Measurements from ENCODE around the gene FRMD4A.

DNA sequence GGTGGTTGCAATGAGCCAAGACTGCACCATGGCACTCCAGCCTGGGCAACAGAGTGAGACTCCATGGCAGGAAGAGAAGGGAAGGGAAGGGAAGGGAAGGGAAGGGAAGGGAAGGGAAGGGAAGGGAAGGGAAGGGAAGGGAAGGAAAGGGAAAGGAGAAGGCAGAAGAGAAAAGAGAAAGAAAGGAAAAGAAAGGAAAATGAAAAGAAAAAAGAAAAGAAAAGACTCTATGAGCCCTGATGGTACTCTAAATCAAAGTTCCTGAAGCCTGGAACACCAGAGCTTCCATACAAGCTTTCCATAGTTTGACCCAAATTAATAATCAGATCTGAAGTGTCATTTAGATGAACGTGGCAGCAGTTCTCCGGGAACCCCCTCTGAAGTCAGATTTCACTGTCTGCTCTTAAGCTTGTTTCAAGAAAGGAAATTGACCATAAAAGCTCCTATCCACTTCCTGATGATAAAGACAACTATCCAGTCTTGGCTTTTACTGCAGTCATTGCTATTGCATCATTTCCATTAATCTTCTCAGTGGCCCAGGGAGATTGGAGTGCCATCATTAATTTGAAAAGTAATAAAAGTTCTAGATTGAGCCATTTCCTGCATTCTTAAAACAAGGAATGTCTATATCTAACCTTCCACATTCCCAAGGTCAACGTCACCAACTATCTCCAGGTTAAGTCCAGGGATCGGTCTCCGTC, 44.2 kb upstream of the FRMD4A start:
- TF ChIP-seq, protein P1, sequence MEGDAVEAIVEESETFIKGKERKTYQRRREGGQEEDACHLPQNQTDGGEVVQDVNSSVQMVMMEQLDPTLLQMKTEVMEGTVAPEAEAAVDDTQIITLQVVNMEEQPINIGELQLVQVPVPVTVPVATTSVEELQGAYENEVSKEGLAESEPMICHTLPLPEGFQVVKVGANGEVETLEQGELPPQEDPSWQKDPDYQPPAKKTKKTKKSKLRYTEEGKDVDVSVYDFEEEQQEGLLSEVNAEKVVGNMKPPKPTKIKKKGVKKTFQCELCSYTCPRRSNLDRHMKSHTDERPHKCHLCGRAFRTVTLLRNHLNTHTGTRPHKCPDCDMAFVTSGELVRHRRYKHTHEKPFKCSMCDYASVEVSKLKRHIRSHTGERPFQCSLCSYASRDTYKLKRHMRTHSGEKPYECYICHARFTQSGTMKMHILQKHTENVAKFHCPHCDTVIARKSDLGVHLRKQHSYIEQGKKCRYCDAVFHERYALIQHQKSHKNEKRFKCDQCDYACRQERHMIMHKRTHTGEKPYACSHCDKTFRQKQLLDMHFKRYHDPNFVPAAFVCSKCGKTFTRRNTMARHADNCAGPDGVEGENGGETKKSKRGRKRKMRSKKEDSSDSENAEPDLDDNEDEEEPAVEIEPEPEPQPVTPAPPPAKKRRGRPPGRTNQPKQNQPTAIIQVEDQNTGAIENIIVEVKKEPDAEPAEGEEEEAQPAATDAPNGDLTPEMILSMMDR (IDR thresholded peaks at IDR 0.05; ENCODE audit: low read depth, low read length, poor library complexity, severe bottlenecking): no peak
- TF ChIP-seq EZH2phosphoT487 (IDR thresholded peaks at IDR 0.05; ENCODE audit: borderline replicate concordance, low read length): no peak
